SHP77 (cell line): ENCODE measurements around the gene APOO.

Experiments used
- DNase-seq, 2 experiments: peaks; one replicate each; lab custom pipeline; 2025; lab: John Stamatoyannopoulos, UW

Gene APOO

GRCh38 chrX:23907498-23908218 lies at the start of gene APOO, which contains the start of gene CXorf58:
APOO (minus strand) TSS chrX:23907938; CDS start chrX:23907702, 236 bp downstream.
CXorf58 (plus strand) TSS chrX:23908006; CDS start chrX:23910303, 2,297 bp downstream.
- peak; percentile 71 to 90 for DNase-seq

GRCh38 chrX:23954396-23954795 lies 46.7 kb upstream of the APOO start:
- no peak for DNase-seq

- no peak for DNase-seq
Measured at GRCh38 chrX:23953908-23954269, 46.2 kb upstream of the APOO start.

- no peak for DNase-seq
Measured at GRCh38 chrX:23952984-23953907, 45.5 kb upstream of the APOO start.

GRCh38 chrX:23952391-23952790 lies 44.7 kb upstream of the APOO start:
- DNase-seq: no peak

- no peak for DNase-seq
Measured at GRCh38 chrX:23945206-23945605, 37.5 kb upstream of the APOO start.

- DNase-seq: no peak
Measured at GRCh38 chrX:23944234-23944633, 36.5 kb upstream of the APOO start.

- DNase-seq: no peak
Measured at GRCh38 chrX:23939203-23939602, 31.5 kb upstream of the APOO start.

- DNase-seq: no peak
Measured at GRCh38 chrX:23938690-23939089, 31.0 kb upstream of the APOO start.

GRCh38 chrX:23937100-23937499 lies 29.4 kb upstream of the APOO start:
- DNase-seq: no peak

GRCh38 chrX:23936180-23936579 lies 28.4 kb upstream of the APOO start:
- DNase-seq: no peak

- no peak for DNase-seq
Measured at GRCh38 chrX:23935106-23935505, 27.4 kb upstream of the APOO start.

- DNase-seq: no peak
Measured at GRCh38 chrX:23932046-23932445, 24.3 kb upstream of the APOO start.

GRCh38 chrX:23930894-23931604 lies 23.3 kb upstream of the APOO start:
- DNase-seq: no peak

GRCh38 chrX:23926015-23926414 lies 18.3 kb upstream of the APOO start:
- DNase-seq: no peak

GRCh38 chrX:23919706-23920320 lies 12.1 kb upstream of the APOO start:
- no peak for DNase-seq

GRCh38 chrX:23919148-23919547 lies 11.4 kb upstream of the APOO start:
- DNase-seq: no peak

- no peak for DNase-seq
Measured at GRCh38 chrX:23911126-23911835, 3.5 kb upstream of the APOO start.

GRCh38 chrX:23908219-23909004 lies 674 bp upstream of the APOO start:
- no peak for DNase-seq

- no peak for DNase-seq
Measured at GRCh38 chrX:23907111-23907497, 634 bp downstream of the APOO start.

GRCh38 chrX:23904096-23904495 lies 3.6 kb downstream of the APOO start:
- DNase-seq: no peak
